Measurements from ENCODE around the gene MCF2L2.

DNA sequence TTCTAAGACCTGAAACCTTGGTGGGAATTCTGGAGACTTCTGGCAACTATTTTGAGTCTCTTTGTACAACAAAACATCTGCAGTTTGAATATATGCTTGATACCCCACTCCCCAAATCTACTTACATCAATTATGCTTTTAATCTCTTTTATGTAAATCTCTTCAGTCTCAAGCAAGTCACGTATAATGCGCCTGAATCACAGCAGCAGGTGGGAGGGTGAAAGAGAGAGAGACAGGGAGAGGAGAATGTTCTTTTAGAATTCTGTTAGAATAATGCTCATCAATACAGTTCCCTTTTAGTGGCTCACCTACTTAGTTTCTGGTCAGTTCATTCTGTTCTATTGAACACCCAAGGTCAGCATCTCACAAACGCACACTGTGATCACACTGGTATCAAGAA lies 197.6 kb downstream of the MCF2L2 start:
- TF ChIP-seq, protein P1, sequence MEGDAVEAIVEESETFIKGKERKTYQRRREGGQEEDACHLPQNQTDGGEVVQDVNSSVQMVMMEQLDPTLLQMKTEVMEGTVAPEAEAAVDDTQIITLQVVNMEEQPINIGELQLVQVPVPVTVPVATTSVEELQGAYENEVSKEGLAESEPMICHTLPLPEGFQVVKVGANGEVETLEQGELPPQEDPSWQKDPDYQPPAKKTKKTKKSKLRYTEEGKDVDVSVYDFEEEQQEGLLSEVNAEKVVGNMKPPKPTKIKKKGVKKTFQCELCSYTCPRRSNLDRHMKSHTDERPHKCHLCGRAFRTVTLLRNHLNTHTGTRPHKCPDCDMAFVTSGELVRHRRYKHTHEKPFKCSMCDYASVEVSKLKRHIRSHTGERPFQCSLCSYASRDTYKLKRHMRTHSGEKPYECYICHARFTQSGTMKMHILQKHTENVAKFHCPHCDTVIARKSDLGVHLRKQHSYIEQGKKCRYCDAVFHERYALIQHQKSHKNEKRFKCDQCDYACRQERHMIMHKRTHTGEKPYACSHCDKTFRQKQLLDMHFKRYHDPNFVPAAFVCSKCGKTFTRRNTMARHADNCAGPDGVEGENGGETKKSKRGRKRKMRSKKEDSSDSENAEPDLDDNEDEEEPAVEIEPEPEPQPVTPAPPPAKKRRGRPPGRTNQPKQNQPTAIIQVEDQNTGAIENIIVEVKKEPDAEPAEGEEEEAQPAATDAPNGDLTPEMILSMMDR (IDR thresholded peaks at IDR 0.05), result no peak
- TF ChIP-seq EZH2 (IDR thresholded peaks at IDR 0.05; ENCODE audit: borderline replicate concordance, insufficient read depth, low read depth, low read length, poor library complexity, severe bottlenecking), result no peak

All from B cell (primary cell).